Measurements from ENCODE around the gene AURKAIP1. TPM values are rescaled to one million over a fixed set of nuclear protein-coding genes. Genes with fewer than 3 reads are reported as not detected.

The AURKAIP1 gene
- total and polyA plus RNA-seq, 4 donors: 38.4 to 175 (median 97.7) TPM

GRCh38 chr1:1361982-1362423, 13.0 kb downstream of the AURKAIP1 start:
- WGBS: 39% methylated on average over 13 of the region's 13 CpGs
- H3K4me1 ChIP-seq (ENCODE audit: control insufficient read depth in 4 of 4, insufficient read depth in 4 of 4, low read length in 3 of 4): no peaks in the 10 kb centered on the region
- H3K36me3 ChIP-seq (ENCODE audit: control insufficient read depth in 4 of 4, insufficient read depth in 3 of 4, low read depth in 1 of 4, low read length in 3 of 4): no peaks in the 10 kb centered on the region
- DNase-seq (ENCODE audit: low spot score): no peak
- no peak overlapping the region for H3K4me3 ChIP-seq (ENCODE audit: low read depth in 1 of 3, low read length in 3 of 3)
- H3K9ac ChIP-seq (ENCODE audit: low read depth in 1 of 2, low read length in 2 of 2): no peak overlapping the region
- no peaks in the 10 kb centered on the region for H3K27me3 ChIP-seq (ENCODE audit: control insufficient read depth in 4 of 4, insufficient read depth in 4 of 4, low read length in 3 of 4)
- H3K9me3 ChIP-seq (ENCODE audit: control insufficient read depth in 4 of 4, low read length in 3 of 4): no peaks in the 10 kb centered on the region
- TF ChIP-seq GABPA (IDR thresholded peaks at IDR 0.05 in 1 of 2, conservative IDR thresholded peaks at IDR 0.05 in 1 of 2) (no peak), JUND (IDR thresholded peaks at IDR 0.05) (no peak)
- no peak overlapping the region for H3K27ac ChIP-seq (ENCODE audit: low read depth in 1 of 2, low read length in 2 of 2)

GRCh38 chr1:1361233-1361981, 13.6 kb downstream of the AURKAIP1 start:
- Histone ChIP-seq H3K4me1 (ENCODE audit: control insufficient read depth in 4 of 4, insufficient read depth in 4 of 4, low read length in 3 of 4) (no peaks in the 10 kb centered on the region), H3K27me3 (ENCODE audit: control insufficient read depth in 4 of 4, insufficient read depth in 4 of 4, low read length in 3 of 4) (no peaks in the 10 kb centered on the region), H3K9ac (ENCODE audit: low read depth in 1 of 2, low read length in 2 of 2) (no peak overlapping the region), H3K36me3 (ENCODE audit: control insufficient read depth in 4 of 4, insufficient read depth in 3 of 4, low read depth in 1 of 4, low read length in 3 of 4) (no peaks in the 10 kb centered on the region), H3K27ac (ENCODE audit: low read depth in 1 of 2, low read length in 2 of 2) (no peak overlapping the region), H3K4me3 (ENCODE audit: low read depth in 1 of 3, low read length in 3 of 3) (no peak overlapping the region), H3K9me3 (ENCODE audit: control insufficient read depth in 4 of 4, low read length in 3 of 4) (no peaks in the 10 kb centered on the region)
- DNase-seq (ENCODE audit: low spot score): no peak
- WGBS: 80% methylated on average over 35 of the region's 35 CpGs
- TF ChIP-seq SP1 (IDR thresholded peaks at IDR 0.05) (no peak), REST (IDR thresholded peaks at IDR 0.05) (no peak), EGR1 (IDR thresholded peaks at IDR 0.05; ENCODE audit: low read depth in 2 of 2) (no peak), MAX (IDR thresholded peaks at IDR 0.05) (no peak), FOXA1 (IDR thresholded peaks at IDR 0.05) (no peak), RXRA (IDR thresholded peaks at IDR 0.05) (no peak), HNF4A (conservative IDR thresholded peaks at IDR 0.05) (no peak), TAF1 (conservative IDR thresholded peaks at IDR 0.05) (no peak), ZBTB33 (IDR thresholded peaks at IDR 0.05) (no peak), HNF4G (IDR thresholded peaks at IDR 0.05) (no peak), GABPA (IDR thresholded peaks at IDR 0.05 in 1 of 2, conservative IDR thresholded peaks at IDR 0.05 in 1 of 2) (no peak), ATF3 (IDR thresholded peaks at IDR 0.05) (no peak), CTCF (IDR thresholded peaks at IDR 0.05; ENCODE audit: low read depth, low read length, missing input control) (no peak), FOXA2 (IDR thresholded peaks at IDR 0.05) (no peak)

Data from liver (tissue), 9 donors.